Psoas muscle (tissue), 8 donors: ENCODE data around the gene EFCC1. TPM values are rescaled to one million over a fixed set of nuclear protein-coding genes. Genes with fewer than 3 reads are reported as not detected.

Experiments used
- ATAC-seq, 4 donors: fragments of 200-7000 bp; cut with Tn5 transposase; one replicate each; pipeline ENCODE4 v1.9.1; 2020; ENCODE audit warnings: moderate library complexity in 3 of 4, mild to moderate bottlenecking in 2 of 4
- DNase-seq, 2 donors: peaks; one replicate each; pipeline ENCODE4 v3.0.0-alpha.2; 2020
- H3K27ac ChIP-seq: fragments of 200-600 bp; one replicate; pipeline ENCODE4 v1.8.0; 2022
- H3K27me3 ChIP-seq, 3 donors: fragments of 200-600 bp in 1 of 3; one replicate each; pipeline versions ENCODE4 v1.6.1 to v1.8.0; 2013 to 2022; ENCODE audit warnings: low read length in 2 of 3, mild to moderate bottlenecking in 2 of 3, moderate library complexity in 1 of 3; ENCODE audit not compliant: insufficient read depth in 3 of 3
- H3K36me3 ChIP-seq, 2 donors: fragments of 200-600 bp in 1 of 2; one replicate each; pipeline versions ENCODE4 v1.6.1 to v1.8.0; 2013 to 2022; ENCODE audit warnings: low read depth in 1 of 2, mild to moderate bottlenecking in 1 of 2, moderate library complexity in 1 of 2; ENCODE audit not compliant: insufficient read depth in 1 of 2
- H3K4me1 ChIP-seq: fragments of 200-600 bp; one replicate; pipeline ENCODE4 v1.8.0; 2022
- H3K4me3 ChIP-seq: fragments of 200-600 bp; one replicate; pipeline ENCODE4 v1.8.0; 2022; ENCODE audit warnings: mild to moderate bottlenecking
- H3K9me3 ChIP-seq: fragments of 200-600 bp; one replicate; pipeline ENCODE4 v1.8.0; 2022
- WGBS, 3 donors: extraction: QIAGEN DNeasy Blood & Tissue Kit; methylation state at CpG; one replicate each; pipeline versions ENCODE4 v1.1.6 to v1.1.7; 2013; 5-methylcytosine and 5-hydroxymethylcytosine counted together
- intact Hi-C, 2 donors: fragments of 100-400 bp; cut with DNase I; formaldehyde crosslinking; loops; one replicate each; pipeline versions ENCODE4 v1.11.0 to v1.14.2; 2022
- polyA plus RNA-seq, 3 donors: library from polyadenylated mRNA; stranded (reverse); fragments of 200-250 nt; gene quantifications; one replicate each; pipeline ENCODE4 v1.2.3, GENCODE V29; 2013
- total RNA-seq, 4 donors: library from RNA; stranded (reverse); fragmentation: NEBNext Ultra II Directional in 2 of 4; extraction: Animal tissue kit (Norgen Biotek cat#: 25700) in 2 of 4; gene quantifications; one replicate each; pipeline versions ENCODE4 v1.2.1 to v1.2.4, GENCODE V29; 2021 to 2023
- TF ChIP-seq, protein P1 (sequence below): fragments of 200-600 bp; IDR thresholded peaks from one replicate; pipeline ENCODE4 v1.8.0; 2022; ENCODE audit warnings: antibody characterized with exemption
- donor health status: healthy with polysubstance abuse.
- donor health status: DM: no; HTN: no; CAD: no; lungs with moderate emphysema.
- donor health status: Bipolar disorder and iron deficiency.
- donor health status: healthy.
- donor health status: DM: yes; HTN: yes; CAD: no.
- donor health status: DM: no; HTN: no; CAD: no.
- donor health status: DM: no; HTN: no; CAD: no.
- donor health status: DM: yes; HTN: yes; CAD: no.

Gene EFCC1
- total and polyA plus RNA-seq, 7 donors = 0.11 to 1.5 (median 0.48) TPM

DNA sequence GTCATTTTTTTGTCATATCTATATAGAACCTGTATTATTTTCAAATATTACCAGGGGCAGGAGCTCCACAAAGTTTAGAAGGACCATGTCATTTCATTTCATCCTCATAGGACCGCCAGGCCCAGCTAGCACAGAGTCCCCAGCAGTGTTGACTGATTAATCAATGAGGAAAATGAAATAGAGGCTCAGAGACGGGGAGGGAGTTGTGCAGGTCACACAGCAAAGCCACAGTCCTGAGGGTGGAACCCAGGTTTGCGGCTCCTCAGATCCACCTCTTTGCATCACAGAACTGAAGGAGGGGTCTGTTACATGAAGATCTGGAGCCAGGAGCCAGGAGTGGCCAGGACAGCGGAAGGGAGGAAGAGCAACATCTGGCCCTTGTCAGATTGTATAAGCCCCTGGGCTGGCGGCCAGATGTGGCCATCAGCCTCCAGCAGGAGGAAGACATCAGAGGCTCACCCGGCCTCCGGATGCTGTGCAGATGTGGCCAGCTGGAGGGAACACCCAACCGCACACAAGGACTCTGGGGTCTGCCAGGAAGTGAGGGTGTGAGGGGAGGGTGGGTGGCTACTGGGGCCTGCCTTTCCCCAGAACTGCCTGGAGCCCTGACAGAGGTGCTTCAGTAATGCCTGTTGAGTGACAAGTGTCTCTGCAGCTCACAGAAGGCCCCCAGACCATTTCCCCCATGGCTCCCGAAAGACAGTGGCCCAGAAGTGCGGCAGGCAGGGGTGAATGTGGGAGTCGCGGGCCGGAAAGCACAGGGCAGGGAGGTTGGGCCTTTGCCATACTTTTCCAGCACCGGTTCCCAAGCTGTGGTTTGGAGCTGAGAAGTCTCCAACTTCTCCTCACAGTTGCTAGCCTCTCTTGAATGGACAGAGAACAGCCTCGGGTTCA lies 21.3 kb downstream of the EFCC1 start:
- ATAC-seq (peak in 1 of 4 donors; percentile 11), DNase-seq (peak; percentile 82 to 84)
- H3K9me3 ChIP-seq = no peaks in the 10 kb centered on the region
- no peak overlapping the region for H3K27ac ChIP-seq
- H3K4me1 ChIP-seq = peaks cover 7% of the 10 kb centered on the region
- no peak overlapping the region for H3K4me3 ChIP-seq
- no peaks in the 10 kb centered on the region for H3K36me3 ChIP-seq
- 37 to 47% (median 45%) methylated on average over 15 of the region's 15 CpGs for WGBS, 3 donors
- TF ChIP-seq, protein P1, sequence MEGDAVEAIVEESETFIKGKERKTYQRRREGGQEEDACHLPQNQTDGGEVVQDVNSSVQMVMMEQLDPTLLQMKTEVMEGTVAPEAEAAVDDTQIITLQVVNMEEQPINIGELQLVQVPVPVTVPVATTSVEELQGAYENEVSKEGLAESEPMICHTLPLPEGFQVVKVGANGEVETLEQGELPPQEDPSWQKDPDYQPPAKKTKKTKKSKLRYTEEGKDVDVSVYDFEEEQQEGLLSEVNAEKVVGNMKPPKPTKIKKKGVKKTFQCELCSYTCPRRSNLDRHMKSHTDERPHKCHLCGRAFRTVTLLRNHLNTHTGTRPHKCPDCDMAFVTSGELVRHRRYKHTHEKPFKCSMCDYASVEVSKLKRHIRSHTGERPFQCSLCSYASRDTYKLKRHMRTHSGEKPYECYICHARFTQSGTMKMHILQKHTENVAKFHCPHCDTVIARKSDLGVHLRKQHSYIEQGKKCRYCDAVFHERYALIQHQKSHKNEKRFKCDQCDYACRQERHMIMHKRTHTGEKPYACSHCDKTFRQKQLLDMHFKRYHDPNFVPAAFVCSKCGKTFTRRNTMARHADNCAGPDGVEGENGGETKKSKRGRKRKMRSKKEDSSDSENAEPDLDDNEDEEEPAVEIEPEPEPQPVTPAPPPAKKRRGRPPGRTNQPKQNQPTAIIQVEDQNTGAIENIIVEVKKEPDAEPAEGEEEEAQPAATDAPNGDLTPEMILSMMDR = no peak
- H3K27me3 ChIP-seq = no peaks in the 10 kb centered on the region
- intact Hi-C loops = no loop called here

- no peaks in the 10 kb centered on the region for H3K36me3 ChIP-seq
- H3K27ac ChIP-seq = no peak overlapping the region
- DNase-seq (no peak), ATAC-seq (no peak)
- H3K4me1 ChIP-seq = peaks cover 7% of the 10 kb centered on the region
- WGBS, 3 donors = 70 to 93% (median 75%) methylated on average over 1 of the region's 1 CpG
- TF ChIP-seq, protein P1 = no peak
- no peaks in the 10 kb centered on the region for H3K9me3 ChIP-seq
- intact Hi-C loops = no loop called here
- no peak overlapping the region for H3K4me3 ChIP-seq
- no peaks in the 10 kb centered on the region for H3K27me3 ChIP-seq
These were observed 21.9 kb downstream of the EFCC1 start for GRCh38 chr3:129023008-129023358.

DNA sequence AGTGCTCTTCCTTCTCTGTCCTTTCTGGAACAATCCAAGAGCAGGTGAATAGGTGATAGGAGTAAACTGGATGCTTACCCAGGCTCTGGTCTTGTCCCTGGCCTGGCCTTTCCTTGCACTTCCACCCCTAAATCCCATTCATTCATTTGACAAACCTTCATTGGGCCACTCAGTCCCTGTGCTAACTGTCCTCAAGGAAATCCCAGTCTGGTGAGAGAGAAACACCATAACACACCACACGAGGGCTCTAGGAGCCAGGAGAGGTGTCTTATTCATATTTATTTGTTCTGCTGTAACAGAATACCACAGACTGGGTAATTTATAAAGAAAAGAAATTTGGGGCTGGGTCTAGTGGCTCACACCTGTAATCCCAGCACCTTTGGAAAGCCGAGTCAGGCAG lies 22.8 kb downstream of the EFCC1 start:
- ATAC-seq = no peak
- no peak for DNase-seq
- H3K27ac ChIP-seq = no peak overlapping the region

GRCh38 chr3:129025108-129025507 lies 24.0 kb downstream of the EFCC1 start:
- Histone ChIP-seq H3K27me3 (no peaks in the 10 kb centered on the region), H3K4me1 (peaks cover 7% of the 10 kb centered on the region), H3K9me3 (peaks cover under 1% of the 10 kb centered on the region), H3K4me3 (no peak overlapping the region), H3K27ac (no peak overlapping the region), H3K36me3 (no peaks in the 10 kb centered on the region)
- 44 to 63% (median 45%) methylated on average over 15 of the region's 15 CpGs for WGBS, 3 donors
- ATAC-seq (no peak), DNase-seq (no peak)
- intact Hi-C loops = no loop called here
- TF ChIP-seq, protein P1 = no peak

More for the DNA sequence above, 22.8 kb downstream of the EFCC1 start:
- TF ChIP-seq, protein P1 = no peak
- Histone ChIP-seq H3K9me3 (no peaks in the 10 kb centered on the region), H3K4me3 (no peak overlapping the region), H3K36me3 (no peaks in the 10 kb centered on the region), H3K4me1 (peaks cover 7% of the 10 kb centered on the region), H3K27me3 (no peaks in the 10 kb centered on the region)
- intact Hi-C loops = no loop called here
- 74 to 90% (median 85%) methylated on average over 2 of the region's 2 CpGs for WGBS, 3 donors
